Bronchial epithelial cell (primary cell): ENCODE results near the gene SLC12A6. TPM values are rescaled to one million over a fixed set of nuclear protein-coding genes. Genes with fewer than 3 reads are reported as not detected.

Source experiments
- DNase-seq: peaks from one replicate; pipeline ENCODE4 v3.0.0-alpha.2; 2010; ENCODE audit warnings: low read depth
- FAIRE-seq: peaks from 2 replicates; lab custom pipeline; 2011; peaks lifted over from hg19 to GRCh38; lab: Jason Lieb, UNC
- H3K27me3 ChIP-seq: 2 replicates; pipeline ENCODE4 v1.5.1; 2011; ENCODE audit warnings: low read length; ENCODE audit not compliant: control insufficient read depth, insufficient read depth
- H3K36me3 ChIP-seq: 2 replicates; pipeline ENCODE4 v1.5.1; 2011; ENCODE audit warnings: low read length; ENCODE audit not compliant: control insufficient read depth, insufficient read depth
- H3K4me3 ChIP-seq: 2 replicates; pipeline ENCODE4 v1.5.1; 2011; ENCODE audit warnings: mild to moderate bottlenecking, low read depth, low read length, control low read depth
- CTCF ChIP-seq: IDR thresholded peaks from 2 replicates; pipeline ENCODE4 v1.5.1; 2011; ENCODE audit warnings: mild to moderate bottlenecking, moderate library complexity, low read length, control low read depth, inconsistent platforms; ENCODE audit not compliant: insufficient read depth, severe bottlenecking
- total RNA-seq: library from RNA; depleted of rRNA; stranded (reverse); fragments of >200 nt; gene quantifications from 2 replicates; pipeline ENCODE4 v1.2.1, GENCODE V29; 2014

Gene SLC12A6
- total RNA-seq, 1 donor from 2014 or later, result 24.5 TPM

DNA sequence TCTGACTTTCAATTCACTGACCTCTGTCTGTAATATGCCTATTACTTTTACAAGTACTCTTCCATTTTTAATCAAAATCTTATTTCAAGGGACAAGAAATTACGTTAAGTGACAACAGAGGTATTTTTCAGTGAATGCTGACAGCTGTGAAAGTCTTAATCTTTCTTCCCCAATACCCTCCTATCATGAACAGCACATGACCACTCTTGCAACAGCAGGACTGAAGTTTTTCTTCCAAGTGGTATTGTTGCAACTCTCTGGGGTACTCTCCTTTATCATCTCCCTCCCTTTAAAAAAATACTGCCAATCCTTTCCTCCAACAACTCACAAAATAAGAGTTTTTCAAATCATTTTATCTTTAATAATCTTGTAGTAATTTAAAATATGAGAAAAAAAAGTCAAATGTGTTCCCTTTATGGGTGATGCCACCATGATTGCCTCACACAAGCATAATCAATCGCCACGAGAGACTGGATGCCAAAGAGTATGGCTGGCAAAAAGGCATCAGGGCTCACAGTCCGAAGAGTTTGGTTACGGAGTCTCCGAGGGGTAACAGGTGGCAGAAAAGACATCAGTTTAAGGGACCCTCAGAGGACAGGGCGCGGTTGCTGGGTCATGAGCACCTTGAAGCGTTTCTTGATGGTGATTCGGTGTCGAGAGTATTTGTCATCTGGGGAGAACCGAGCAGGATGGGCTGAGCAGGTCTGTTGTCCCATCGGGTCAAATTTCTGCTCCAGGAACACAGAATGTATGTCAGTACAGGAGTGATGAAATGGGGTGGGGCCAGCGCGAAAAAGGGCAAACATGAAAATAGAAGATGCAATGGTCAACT, 4.0 kb upstream of the SLC12A6 start:
- no peak for DNase-seq
- Histone ChIP-seq H3K27me3 (no peaks in the 10 kb centered on the region), H3K4me3 (peak overlapping the region; percentile 81), H3K36me3 (peaks cover 4% of the 10 kb centered on the region)
- no peak for TF ChIP-seq CTCF
- FAIRE-seq, result no peak

GRCh38 chr15:34339946-34340345, 2.4 kb upstream of the SLC12A6 start:
- TF ChIP-seq CTCF, result no peak
- Histone ChIP-seq H3K36me3 (peaks cover 4% of the 10 kb centered on the region), H3K27me3 (no peaks in the 10 kb centered on the region), H3K4me3 (no peak overlapping the region)
- DNase-seq (no peak), FAIRE-seq (no peak)

DNA sequence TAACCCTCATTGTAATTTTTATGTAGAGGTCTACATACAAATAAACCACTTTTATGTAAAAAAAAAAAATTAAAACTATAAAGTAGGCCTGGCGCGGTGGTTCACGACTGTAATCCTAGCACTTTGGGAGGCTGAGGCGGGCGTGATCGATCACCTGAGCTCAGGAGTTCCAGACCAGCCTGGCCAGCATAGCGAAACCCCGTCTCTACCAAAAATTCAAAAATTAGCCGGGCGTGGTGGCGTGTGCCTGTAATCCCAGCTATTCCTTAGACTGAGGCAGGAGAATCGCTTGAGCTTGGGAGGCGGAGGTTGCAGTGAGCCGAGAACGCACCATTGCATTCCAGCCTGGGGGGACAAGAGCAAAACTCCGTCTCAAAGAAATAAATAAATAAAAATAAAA, 766 bp upstream of the SLC12A6 start:
- DNase-seq, result no peak
- H3K36me3 ChIP-seq, result peaks cover 4% of the 10 kb centered on the region
- no peak for FAIRE-seq
- TF ChIP-seq CTCF, result no peak
- H3K27me3 ChIP-seq, result no peaks in the 10 kb centered on the region
- H3K4me3 ChIP-seq, result peak overlapping the region; percentile 69

DNA sequence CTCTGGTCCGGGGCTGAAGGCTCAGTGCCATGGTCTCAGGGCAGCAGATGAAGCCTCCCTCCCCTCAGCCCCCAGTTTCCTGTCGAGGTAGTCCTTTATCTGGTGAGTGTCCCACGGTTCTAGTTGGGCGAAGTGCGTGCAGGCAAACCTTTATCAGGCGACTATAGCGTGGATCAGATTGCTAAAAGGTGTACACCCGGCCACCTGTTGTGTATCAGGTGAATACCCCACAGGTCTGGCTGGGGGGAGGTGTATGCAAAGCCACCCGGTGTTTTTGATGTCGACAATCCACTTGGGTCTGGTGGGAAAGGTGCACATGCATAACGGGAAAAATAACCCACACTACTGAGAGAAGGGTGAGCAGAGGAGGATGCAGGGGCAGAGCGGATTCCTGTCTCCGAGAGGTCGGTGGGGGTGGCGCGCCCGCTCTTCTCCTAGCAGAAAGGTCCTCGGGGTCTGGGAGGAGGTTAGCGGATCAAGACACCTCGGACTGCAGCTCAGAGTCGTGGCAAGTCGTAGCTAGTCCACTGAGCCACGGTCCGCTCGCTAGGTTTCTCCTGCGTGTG, 507 bp downstream of the SLC12A6 start:
- FAIRE-seq, result no peak
- TF ChIP-seq CTCF, result no peak
- H3K4me3 ChIP-seq, result peak overlapping the region; percentile 69
- DNase-seq, result no peak
- H3K27me3 ChIP-seq, result no peaks in the 10 kb centered on the region
- peaks cover 4% of the 10 kb centered on the region for H3K36me3 ChIP-seq

DNA sequence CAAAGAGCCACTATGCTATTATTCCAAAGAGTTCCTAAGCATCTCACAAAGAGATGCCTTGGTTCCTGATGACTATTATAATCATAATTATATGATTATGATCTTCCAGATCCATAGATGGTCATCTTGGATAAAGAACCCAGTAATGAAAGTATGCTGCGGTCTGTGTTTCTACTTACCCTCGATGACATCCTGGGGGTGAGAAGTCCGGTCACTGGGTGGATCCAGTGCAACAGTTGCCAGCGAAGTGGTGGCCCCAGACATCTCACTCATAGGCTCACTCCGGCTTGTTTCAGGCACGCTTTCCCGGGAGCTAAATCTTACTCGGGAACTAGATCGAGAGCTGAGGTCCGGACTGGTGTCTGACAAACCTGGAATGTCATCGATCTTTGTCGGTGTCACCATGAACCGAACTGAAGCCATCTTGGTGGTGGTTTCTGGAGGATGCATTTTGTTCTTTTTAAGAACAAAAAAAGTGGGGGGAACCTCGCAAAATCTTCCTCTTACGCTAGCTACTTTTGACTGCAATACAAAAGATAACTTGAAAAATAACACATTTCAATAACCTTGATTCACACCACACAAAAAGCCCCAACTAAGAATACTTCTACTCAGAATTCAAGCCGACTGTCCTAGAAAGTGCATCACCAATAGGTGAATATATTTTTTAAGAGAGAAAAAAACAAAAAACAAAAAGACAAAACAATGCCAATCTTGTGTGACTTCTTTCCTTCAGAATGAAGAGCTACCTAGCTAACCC, 1.2 kb downstream of the SLC12A6 start:
- Histone ChIP-seq H3K27me3 (no peaks in the 10 kb centered on the region), H3K4me3 (no peak overlapping the region), H3K36me3 (peaks cover 2% of the 10 kb centered on the region)
- TF ChIP-seq CTCF, result no peak
- no peak for FAIRE-seq
- no peak for DNase-seq
